H9 (cell line): ENCODE measurements around the gene CCT7. TPM values are rescaled to one million over a fixed set of nuclear protein-coding genes. Genes with fewer than 3 reads are reported as not detected.

Experiments
- DNase-seq: peaks from one replicate; pipeline ENCODE4 v3.0.0-alpha.2; 2017
- H2AFZ ChIP-seq: one replicate; pipeline ENCODE4 v1.6.1; 2013; ENCODE audit warnings: mild to moderate bottlenecking, low read length, control low read depth, moderate library complexity
- H2AK5ac ChIP-seq: 2 replicates; pipeline ENCODE4 v1.6.1; 2013; ENCODE audit warnings: low read length, control low read depth, mixed read lengths; ENCODE audit not compliant: insufficient read length
- H2BK120ac ChIP-seq: one replicate; pipeline ENCODE4 v1.6.1; 2013; ENCODE audit warnings: low read depth, mild to moderate bottlenecking, low read length, control low read depth, inconsistent platforms; ENCODE audit not compliant: poor library complexity, severe bottlenecking
- H2BK12ac ChIP-seq: 2 replicates; pipeline ENCODE4 v1.6.1; 2013; ENCODE audit warnings: low read length, control low read depth, mixed read lengths, low read depth; ENCODE audit not compliant: insufficient read length
- H2BK15ac ChIP-seq: 2 replicates; pipeline ENCODE4 v1.6.1; 2013; ENCODE audit warnings: low read depth, low read length, control low read depth
- H2BK20ac ChIP-seq: one replicate; pipeline ENCODE4 v1.6.1; 2013; ENCODE audit warnings: low read depth, mild to moderate bottlenecking, low read length, control low read depth, inconsistent platforms; ENCODE audit not compliant: poor library complexity, severe bottlenecking
- H2BK5ac ChIP-seq: 2 replicates; pipeline ENCODE4 v1.6.1; 2013; ENCODE audit warnings: low read length, control low read depth, mixed read lengths; ENCODE audit not compliant: insufficient read length
- H3K14ac ChIP-seq: 2 replicates; pipeline ENCODE4 v1.6.1; 2013; ENCODE audit warnings: low read length, control low read depth; ENCODE audit not compliant: insufficient read depth
- H3K18ac ChIP-seq: 2 replicates; pipeline ENCODE4 v1.6.1; 2013; ENCODE audit warnings: low read depth, mild to moderate bottlenecking, mixed read lengths, low read length, control low read depth; ENCODE audit not compliant: insufficient read length
- H3K23ac ChIP-seq: 2 replicates; pipeline ENCODE4 v1.6.1; 2013; ENCODE audit warnings: low read length, control low read depth, mixed read lengths, low read depth; ENCODE audit not compliant: insufficient read length
- H3K23me2 ChIP-seq: 2 replicates; pipeline ENCODE4 v1.6.1; 2013; ENCODE audit warnings: low read depth, mild to moderate bottlenecking, mixed read lengths, low read length, control low read depth; ENCODE audit not compliant: insufficient read length, poor library complexity, severe bottlenecking
- H3K27ac ChIP-seq: 2 replicates; pipeline ENCODE4 v1.5.1; 2013; ENCODE audit warnings: low read length, control low read depth, mixed read lengths, low read depth; ENCODE audit not compliant: insufficient read length
- H3K27me3 ChIP-seq: 2 replicates; pipeline ENCODE4 v1.6.1; 2013; ENCODE audit warnings: low read length, control low read depth, inconsistent platforms; ENCODE audit not compliant: insufficient read depth
- H3K4ac ChIP-seq: 2 replicates; pipeline ENCODE4 v1.6.1; 2013; ENCODE audit warnings: low read depth, mild to moderate bottlenecking, control low read depth, inconsistent platforms, low read length, moderate library complexity
- H3K4me1 ChIP-seq: 2 replicates; pipeline ENCODE4 v1.6.1; 2013; ENCODE audit warnings: low read length, control low read depth, inconsistent platforms; ENCODE audit not compliant: insufficient read depth
- H3K4me2 ChIP-seq: 2 replicates; pipeline ENCODE4 v1.6.1; 2013; ENCODE audit warnings: low read length, control low read depth, mixed read lengths; ENCODE audit not compliant: insufficient read length, insufficient read depth
- H3K56ac ChIP-seq: 2 replicates; pipeline ENCODE4 v1.6.1; 2013; ENCODE audit warnings: low read depth, mild to moderate bottlenecking, mixed read lengths, low read length, control low read depth; ENCODE audit not compliant: insufficient read length
- H3K79me1 ChIP-seq: 2 replicates; pipeline ENCODE4 v1.6.1; 2013; ENCODE audit warnings: low read depth, mild to moderate bottlenecking, moderate library complexity, low read length, control low read depth, inconsistent platforms; ENCODE audit not compliant: insufficient read depth, poor library complexity, severe bottlenecking
- H3K79me2 ChIP-seq: 2 replicates; pipeline ENCODE4 v1.6.1; 2013; ENCODE audit warnings: low read length, control low read depth, inconsistent platforms; ENCODE audit not compliant: insufficient read depth
- H3K9ac ChIP-seq: 2 replicates; pipeline ENCODE4 v1.6.1; 2013; ENCODE audit warnings: low read length, control low read depth, mixed read lengths; ENCODE audit not compliant: insufficient read length; ENCODE audit errors: extremely low read depth
- H3K9me3 ChIP-seq: one replicate; pipeline ENCODE4 v1.6.1; 2013; ENCODE audit warnings: low read depth, low read length, inconsistent platforms; ENCODE audit not compliant: control insufficient read depth
- H3T11ph ChIP-seq: one replicate; pipeline ENCODE4 v1.6.1; 2013; ENCODE audit warnings: mild to moderate bottlenecking, low read length, control low read depth, inconsistent platforms
- H4K20me1 ChIP-seq: one replicate; pipeline ENCODE4 v1.6.1; 2013; ENCODE audit not compliant: control insufficient read depth, insufficient read length, insufficient read depth
- H4K5ac ChIP-seq: 2 replicates; pipeline ENCODE4 v1.6.1; 2013; ENCODE audit warnings: low read depth, mild to moderate bottlenecking, mixed read lengths, low read length, control low read depth; ENCODE audit not compliant: insufficient read length
- H4K8ac ChIP-seq: replicated peaks from 2 replicates; pipeline ENCODE4 v1.6.1; 2013; ENCODE audit warnings: low read length, control low read depth, mixed read lengths, low read depth; ENCODE audit not compliant: insufficient read length
- H4K91ac ChIP-seq: 2 replicates; pipeline ENCODE4 v1.6.1; 2013; ENCODE audit warnings: low read depth, mild to moderate bottlenecking, moderate library complexity, mixed read lengths, low read length, control low read depth; ENCODE audit not compliant: insufficient read length
- H3K27ac Mint-ChIP-seq, 3 experiments: 2 replicates in 2 of 3; 3 replicates in 1 of 3; pipeline ENCODE4 v1.8.0; 2020 to 2021; ENCODE audit warnings: mixed read lengths in 3 of 3, mild to moderate bottlenecking in 1 of 3, moderate library complexity in 1 of 3
- H3K27me3 Mint-ChIP-seq: 2 replicates; pipeline ENCODE4 v1.8.0; 2021; ENCODE audit warnings: low read depth, mild to moderate bottlenecking, moderate library complexity, mixed read lengths
- H3K36me3 Mint-ChIP-seq, 3 experiments: 2 replicates in 2 of 3; 3 replicates in 1 of 3; pipeline ENCODE4 v1.8.0; 2020 to 2021; ENCODE audit warnings: low read depth in 3 of 3, mixed read lengths in 3 of 3; ENCODE audit not compliant: insufficient read depth in 1 of 3
- H3K4me1 Mint-ChIP-seq, 2 experiments: 2 replicates each; pipeline ENCODE4 v1.8.0; 2020; ENCODE audit warnings: mixed read lengths in 2 of 2
- H3K4me3 Mint-ChIP-seq, 2 experiments: 2 replicates in 1 of 2; 3 replicates in 1 of 2; pipeline ENCODE4 v1.8.0; 2020 to 2021; ENCODE audit warnings: mild to moderate bottlenecking in 2 of 2, mixed read lengths in 2 of 2, moderate library complexity in 1 of 2
- H3K9me3 Mint-ChIP-seq, 2 experiments: 2 replicates in 1 of 2; 3 replicates in 1 of 2; pipeline ENCODE4 v1.8.0; 2020; ENCODE audit warnings: mild to moderate bottlenecking in 2 of 2, mixed read lengths in 2 of 2, moderate library complexity in 1 of 2
- WGBS: extraction: QIAGEN DNeasy Blood & Tissue Kit; methylation state at CpG from one replicate; pipeline ENCODE4 v1.1.7; 2013; ENCODE audit warnings: missing lambda C conversion rate, low lambda C conversion rate, mixed read lengths; ENCODE audit not compliant: insufficient read length; ENCODE audit errors: extremely low coverage; 5-methylcytosine and 5-hydroxymethylcytosine counted together
- total RNA-seq: library from RNA; stranded (reverse); gene quantifications from 2 replicates; pipeline ENCODE4 v1.2.1, GENCODE V29; 2021
- TF ChIP-seq, protein P1 (sequence below): fragments of 200-600 bp; sonication (generic); conservative IDR thresholded peaks from 3 replicates; pipeline ENCODE4 v1.8.0; 2021; ENCODE audit warnings: antibody characterized with exemption, mild to moderate bottlenecking

The CCT7 gene
- total RNA-seq, 1 experiment from 2014 or later = 500 TPM

DNA sequence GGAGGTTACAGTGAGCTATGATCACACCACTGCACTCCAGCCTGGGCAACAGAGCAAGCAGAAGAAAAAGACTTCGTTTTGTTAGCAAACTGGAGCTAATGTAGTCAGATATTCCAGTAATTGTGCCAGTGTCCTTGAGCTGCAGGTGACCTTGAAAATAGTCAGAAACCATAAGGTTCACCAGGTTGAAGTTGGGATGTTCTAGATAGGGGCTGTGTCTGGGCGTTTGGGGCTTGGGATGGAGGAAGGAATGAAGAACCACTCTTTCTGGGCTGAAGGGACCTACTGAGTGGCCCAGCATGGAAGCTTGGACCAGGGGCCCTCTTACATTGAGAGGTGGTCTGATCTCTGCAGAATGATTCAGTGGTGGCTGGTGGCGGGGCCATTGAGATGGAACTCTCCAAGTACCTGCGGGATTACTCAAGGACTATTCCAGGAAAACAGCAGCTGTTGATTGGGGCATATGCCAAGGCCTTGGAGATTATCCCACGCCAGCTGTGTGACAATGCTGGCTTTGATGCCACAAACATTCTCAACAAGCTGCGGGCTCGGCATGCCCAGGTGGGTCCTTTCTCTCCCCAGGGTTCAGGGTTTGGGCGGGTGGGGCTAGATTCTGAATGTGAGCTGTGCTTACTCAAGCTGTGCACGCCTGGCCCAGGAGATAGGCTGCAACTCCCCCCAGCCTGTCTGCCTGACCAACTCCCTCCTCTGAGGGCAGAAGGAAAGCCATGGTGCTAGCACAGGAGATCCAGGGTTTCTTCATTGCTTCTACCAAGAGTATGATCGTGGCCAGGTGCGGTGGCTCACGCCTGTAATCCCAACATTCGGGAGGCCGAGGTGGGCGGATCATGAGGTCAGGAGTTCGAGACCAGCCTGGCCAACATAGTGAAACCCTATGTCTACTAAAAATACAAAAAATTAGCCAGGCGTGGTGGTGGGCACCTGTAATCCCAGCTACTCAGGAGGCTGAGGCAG, 17.1 kb downstream of the CCT7 start:
- Histone ChIP-seq H3K14ac (no peak overlapping the region), H2AK5ac (no peak overlapping the region), H4K91ac (no peak overlapping the region), H3K18ac (no peak overlapping the region), H4K8ac (no peak overlapping the region), H4K20me1 (no peaks in the 10 kb centered on the region), H4K5ac (no peak overlapping the region), H3K27me3 (no peaks in the 10 kb centered on the region), H2BK20ac (no peak overlapping the region), H3K27ac (no peak overlapping the region), H3K4me2 (no peak overlapping the region), H2BK5ac (no peak overlapping the region), H3K79me2 (no peaks in the 10 kb centered on the region), H2BK120ac (no peak overlapping the region), H2AFZ (no peak overlapping the region), H3K23ac (no peak overlapping the region), H3K4me1 (no peaks in the 10 kb centered on the region), H3K79me1 (no peaks in the 10 kb centered on the region), H3K9ac (no peak overlapping the region), H3K9me3 (no peaks in the 10 kb centered on the region), H3K23me2 (no peaks in the 10 kb centered on the region), H3K4ac (no peak overlapping the region), H3K56ac (no peak overlapping the region), H2BK15ac (no peak overlapping the region), H3T11ph (no peak overlapping the region), H2BK12ac (no peak overlapping the region)
- TF ChIP-seq, protein P1, sequence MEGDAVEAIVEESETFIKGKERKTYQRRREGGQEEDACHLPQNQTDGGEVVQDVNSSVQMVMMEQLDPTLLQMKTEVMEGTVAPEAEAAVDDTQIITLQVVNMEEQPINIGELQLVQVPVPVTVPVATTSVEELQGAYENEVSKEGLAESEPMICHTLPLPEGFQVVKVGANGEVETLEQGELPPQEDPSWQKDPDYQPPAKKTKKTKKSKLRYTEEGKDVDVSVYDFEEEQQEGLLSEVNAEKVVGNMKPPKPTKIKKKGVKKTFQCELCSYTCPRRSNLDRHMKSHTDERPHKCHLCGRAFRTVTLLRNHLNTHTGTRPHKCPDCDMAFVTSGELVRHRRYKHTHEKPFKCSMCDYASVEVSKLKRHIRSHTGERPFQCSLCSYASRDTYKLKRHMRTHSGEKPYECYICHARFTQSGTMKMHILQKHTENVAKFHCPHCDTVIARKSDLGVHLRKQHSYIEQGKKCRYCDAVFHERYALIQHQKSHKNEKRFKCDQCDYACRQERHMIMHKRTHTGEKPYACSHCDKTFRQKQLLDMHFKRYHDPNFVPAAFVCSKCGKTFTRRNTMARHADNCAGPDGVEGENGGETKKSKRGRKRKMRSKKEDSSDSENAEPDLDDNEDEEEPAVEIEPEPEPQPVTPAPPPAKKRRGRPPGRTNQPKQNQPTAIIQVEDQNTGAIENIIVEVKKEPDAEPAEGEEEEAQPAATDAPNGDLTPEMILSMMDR = no peak
- Mint-ChIP-seq H3K4me1 (peaks cover 4 to 10% of the 10 kb centered on the region in 2 experiments), H3K4me3 (no peak overlapping the region), H3K27me3 (no peaks in the 10 kb centered on the region), H3K36me3 (peaks cover 53 to 87% (median 69%) of the 10 kb centered on the region in 3 experiments), H3K9me3 (no peaks in the 10 kb centered on the region), H3K27ac (no peak overlapping the region; a peak in 1 of 7 replicates)
- WGBS = no CpG with 5 or more reads among the region's 17 CpGs
- no peak for DNase-seq
